SK-N-SH (cell line): ENCODE measurements around the gene PLAC9.

ENCODE experiments used
- CTCF ChIP-seq: fragments of 200-600 bp; sonication (generic); IDR thresholded peaks from 2 replicates; pipeline ENCODE4 v1.6.1; 2017; ENCODE audit warnings: antibody characterized with exemption, mild to moderate bottlenecking, moderate library complexity
- EP300 ChIP-seq, 2 experiments: IDR thresholded peaks; 2 replicates each; pipeline versions ENCODE4 v1.4.0 to v1.6.1; 2012; ENCODE audit warnings: borderline replicate concordance in 1 of 2, low read depth in 1 of 2, low read length in 1 of 2
- EZH2phosphoT487 ChIP-seq: fragments of 200-600 bp; sonication (generic); IDR thresholded peaks from 2 replicates; pipeline ENCODE4 v1.6.1; 2017; ENCODE audit warnings: low read depth, mixed run types, mild to moderate bottlenecking, antibody characterized with exemption, moderate library complexity, borderline replicate concordance
- GATA2 ChIP-seq: sonication (generic); formaldehyde crosslinking; IDR thresholded peaks from 2 replicates; pipeline ENCODE4 v1.5.0; 2020; ENCODE audit warnings: mild to moderate bottlenecking, missing genetic modification reagents
- NRF1 ChIP-seq: IDR thresholded peaks from 2 replicates; pipeline ENCODE4 v1.6.1; 2012; ENCODE audit warnings: low read depth, mild to moderate bottlenecking, low read length
- POLR2AphosphoS5 ChIP-seq: IDR thresholded peaks from 2 replicates; pipeline ENCODE4 v1.6.1; 2012; ENCODE audit warnings: low read depth, low read length
- RAD21 ChIP-seq: IDR thresholded peaks from 2 replicates; pipeline ENCODE4 v1.6.1; 2012; ENCODE audit warnings: mild to moderate bottlenecking, low read length
- SMC3 ChIP-seq: IDR thresholded peaks from 2 replicates; pipeline ENCODE4 v1.6.1; 2012; ENCODE audit warnings: low read depth, low read length, improper control_type of control experiment
- TAF1 ChIP-seq: IDR thresholded peaks from 2 replicates; pipeline ENCODE4 v1.6.1; 2012; ENCODE audit warnings: low read depth, mild to moderate bottlenecking, low read length, moderate library complexity, borderline replicate concordance
- USF2 ChIP-seq: fragments of 150-350 bp; IDR thresholded peaks from 2 replicates; pipeline ENCODE4 v1.6.1; 2017; ENCODE audit warnings: antibody characterized with exemption, low read length, low read depth, borderline replicate concordance
- YY1 ChIP-seq: IDR thresholded peaks from 2 replicates; pipeline ENCODE4 v1.4.0; 2012; ENCODE audit warnings: low read depth, mild to moderate bottlenecking
- ZBTB33 ChIP-seq: IDR thresholded peaks from 2 replicates; pipeline ENCODE4 v1.4.0; 2012; ENCODE audit warnings: low read depth, borderline replicate concordance

GRCh38 chr10:80172896-80173295 lies 40.4 kb downstream of the PLAC9 start:
- TF ChIP-seq USF2 (no peak), NRF1 (no peak), ZBTB33 (no peak), TAF1 (no peak), POLR2AphosphoS5 (no peak), EP300 (IDR thresholded peaks at IDR 0.05; ENCODE audit: borderline replicate concordance in 1 of 2, low read depth in 1 of 2, low read length in 1 of 2) (no peak), RAD21 (no peak), SMC3 (no peak), CTCF (no peak), GATA2 (CRISPR knock-in tag) (no peak), YY1 (no peak), EZH2phosphoT487 (no peak)
